Dendritic cell treated with granulocyte-macrophage colony-stimulating factor and Interleukin-4, amounts not matched to agents 40 ng/mL and 50 ng/mL, for 4 days (primary cell): ENCODE measurements around the gene DNAJA3.

Experiments used
- H3K27ac Mint-ChIP-seq: one replicate; pipeline ENCODE4 v1.8.0; 2022; ENCODE audit warnings: mild to moderate bottlenecking, mixed read lengths
- H3K27me3 Mint-ChIP-seq: one replicate; pipeline ENCODE4 v1.8.0; 2022; ENCODE audit warnings: mild to moderate bottlenecking, mixed read lengths
- H3K36me3 Mint-ChIP-seq: one replicate; pipeline ENCODE4 v1.8.0; 2022; ENCODE audit warnings: low read depth, mixed read lengths
- H3K4me1 Mint-ChIP-seq: one replicate; pipeline ENCODE4 v1.8.0; 2022; ENCODE audit warnings: low read depth, mixed read lengths
- H3K4me3 Mint-ChIP-seq: one replicate; pipeline ENCODE4 v1.8.0; 2022; ENCODE audit warnings: mild to moderate bottlenecking, moderate library complexity, mixed read lengths
- H3K9me3 Mint-ChIP-seq: one replicate; pipeline ENCODE4 v1.8.0; 2022; ENCODE audit warnings: mixed read lengths
- intact Hi-C: fragments of 100-400 bp; cut with micrococcal nuclease; formaldehyde crosslinking; loops from one replicate; pipeline ENCODE4 v1.15.0; 2022

DNAJA3 gene

GRCh38 chr16:4450931-4451519 lies 25.4 kb downstream of the DNAJA3 start:
- intact Hi-C loops, result no loop called here
- Mint-ChIP-seq H3K36me3 (peaks cover 97% of the 10 kb centered on the region), H3K27me3 (no peaks in the 10 kb centered on the region), H3K27ac (no peak overlapping the region), H3K4me3 (no peak overlapping the region), H3K4me1 (no peaks in the 10 kb centered on the region), H3K9me3 (no peaks in the 10 kb centered on the region)

DNA sequence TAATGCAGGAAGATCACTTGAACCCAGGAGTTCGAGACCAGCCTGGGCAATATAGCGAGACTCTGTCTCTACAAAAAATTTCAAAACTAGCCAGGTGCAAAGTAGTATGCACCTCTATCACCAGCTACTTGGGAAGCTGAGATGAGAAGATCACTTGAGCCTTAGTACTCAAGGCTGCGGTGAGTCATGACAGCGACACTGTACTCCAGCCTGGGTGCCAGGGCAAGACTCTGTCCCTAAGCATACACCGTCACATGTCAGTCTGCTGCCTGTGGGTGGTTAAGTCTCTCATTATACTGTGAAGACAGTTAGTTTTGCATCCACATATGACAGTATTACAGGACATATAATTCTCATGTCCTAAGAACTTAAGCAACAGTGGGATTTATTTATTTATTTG lies 27.0 kb downstream of the DNAJA3 start:
- Mint-ChIP-seq H3K36me3 (peaks cover 97% of the 10 kb centered on the region), H3K27ac (no peak overlapping the region), H3K9me3 (no peaks in the 10 kb centered on the region), H3K4me3 (no peak overlapping the region), H3K4me1 (no peaks in the 10 kb centered on the region), H3K27me3 (no peaks in the 10 kb centered on the region)
- intact Hi-C loops, result no loop called here

DNA sequence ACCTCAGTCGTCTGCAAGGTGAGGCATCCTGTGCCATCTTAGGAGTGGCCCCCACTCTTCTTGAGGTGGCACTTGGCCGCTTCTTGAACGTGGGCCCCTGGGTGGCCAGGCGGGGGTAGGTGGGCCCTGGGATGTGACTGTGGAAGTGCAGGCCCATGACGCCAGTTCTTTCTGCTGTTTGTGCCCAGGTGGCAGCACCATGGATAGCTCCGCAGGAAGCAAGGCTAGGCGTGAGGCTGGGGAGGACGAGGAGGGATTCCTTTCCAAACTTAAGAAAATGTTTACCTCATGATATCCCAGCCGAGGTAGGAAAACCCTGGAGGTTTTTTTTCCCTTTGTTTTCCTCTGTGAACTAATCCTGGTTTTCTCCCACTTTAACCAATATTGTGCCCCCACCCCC lies 29.0 kb downstream of the DNAJA3 start:
- H3K4me1 Mint-ChIP-seq, result peaks cover 9% of the 10 kb centered on the region
- intact Hi-C loops, result no loop called here
- H3K36me3 Mint-ChIP-seq, result peaks cover 78% of the 10 kb centered on the region
- no peaks in the 10 kb centered on the region for H3K9me3 Mint-ChIP-seq
- H3K4me3 Mint-ChIP-seq, result no peak overlapping the region
- H3K27ac Mint-ChIP-seq, result no peak overlapping the region
- no peaks in the 10 kb centered on the region for H3K27me3 Mint-ChIP-seq

GRCh38 chr16:4455081-4455480 lies 29.4 kb downstream of the DNAJA3 start:
- intact Hi-C loops, result no loop called here
- Mint-ChIP-seq H3K27ac (no peak overlapping the region), H3K27me3 (no peaks in the 10 kb centered on the region), H3K9me3 (no peaks in the 10 kb centered on the region), H3K36me3 (peaks cover 75% of the 10 kb centered on the region), H3K4me1 (peaks cover 11% of the 10 kb centered on the region), H3K4me3 (no peak overlapping the region)

DNA sequence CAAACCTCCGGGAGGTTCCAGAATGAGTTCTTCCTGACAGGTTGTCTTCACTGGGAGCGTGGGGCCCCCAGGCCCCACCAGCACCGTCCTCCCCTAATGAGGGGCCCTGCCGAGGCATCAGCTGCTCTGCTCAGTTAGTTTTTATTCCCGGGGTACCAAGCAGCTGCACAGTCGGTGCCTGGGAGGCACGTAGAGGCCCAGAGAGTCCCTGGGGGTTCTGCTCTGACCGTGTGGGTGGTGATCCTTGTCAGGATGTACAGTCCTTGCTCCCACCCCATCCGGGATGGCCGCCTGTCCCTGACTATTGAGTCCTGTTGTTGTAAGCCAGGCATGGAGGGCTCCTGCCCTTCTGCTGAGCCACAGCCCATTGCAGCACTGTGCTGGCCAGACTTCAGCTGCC lies 30.3 kb downstream of the DNAJA3 start:
- H3K27me3 Mint-ChIP-seq, result no peaks in the 10 kb centered on the region

GRCh38 chr16:4460936-4461249 lies 35.2 kb downstream of the DNAJA3 start:
- H3K9me3 Mint-ChIP-seq, result no peaks in the 10 kb centered on the region

More for the DNA sequence above, 30.3 kb downstream of the DNAJA3 start:
- H3K9me3 Mint-ChIP-seq, result no peaks in the 10 kb centered on the region
- intact Hi-C loops, result no loop called here
- H3K4me1 Mint-ChIP-seq, result peaks cover 11% of the 10 kb centered on the region
- H3K4me3 Mint-ChIP-seq, result no peak overlapping the region
- peaks cover 75% of the 10 kb centered on the region for H3K36me3 Mint-ChIP-seq
- no peak overlapping the region for H3K27ac Mint-ChIP-seq

DNA sequence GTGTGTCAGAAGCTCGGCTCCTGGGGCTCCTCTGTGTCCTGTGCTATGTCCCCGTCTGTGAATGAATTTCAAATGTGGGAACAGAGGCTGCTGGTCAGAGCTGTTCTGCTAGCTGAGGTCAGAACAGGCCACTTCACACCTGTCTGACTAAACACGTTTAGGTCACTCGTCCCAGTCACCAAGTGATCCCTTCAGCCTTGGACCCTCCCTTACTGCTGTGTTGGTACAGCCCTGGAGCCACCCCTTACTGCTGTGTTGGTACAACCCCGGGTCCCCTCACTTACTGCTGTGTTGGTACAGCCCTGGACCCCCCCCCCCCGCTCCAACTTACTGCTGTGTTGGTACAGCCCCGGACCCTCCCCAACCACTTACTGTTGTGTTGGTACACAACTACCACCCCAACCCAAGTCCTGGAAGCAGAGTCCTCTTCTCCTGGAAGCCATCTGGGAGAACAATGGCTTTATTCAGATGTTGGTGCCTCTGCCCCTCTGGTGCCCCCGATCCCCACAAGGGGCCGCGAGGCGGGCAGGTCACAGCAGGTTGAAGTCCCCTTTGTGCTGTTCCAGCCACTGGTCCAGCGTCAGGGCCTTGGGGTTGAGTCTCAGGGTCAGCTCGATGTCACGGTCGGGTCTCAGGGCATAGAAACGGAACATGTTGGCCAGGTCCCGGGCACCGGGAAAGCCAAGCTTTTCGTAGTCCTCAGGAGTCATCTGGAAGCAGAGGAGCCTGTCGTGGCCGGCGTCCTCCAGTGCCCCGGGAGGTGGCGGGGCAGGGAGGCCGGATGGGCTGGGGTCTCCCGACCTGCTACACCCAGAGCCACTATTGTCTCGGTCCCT lies 35.8 kb downstream of the DNAJA3 start:
- intact Hi-C loops, result no loop called here

More at GRCh38 chr16:4460936-4461249, 35.2 kb downstream of the DNAJA3 start:
- Mint-ChIP-seq H3K27ac (no peak overlapping the region), H3K4me1 (peaks cover 11% of the 10 kb centered on the region), H3K27me3 (no peaks in the 10 kb centered on the region), H3K4me3 (no peak overlapping the region), H3K36me3 (peaks cover 79% of the 10 kb centered on the region)
- intact Hi-C loops, result no loop called here

GRCh38 chr16:4463522-4464163 lies 38.0 kb downstream of the DNAJA3 start:
- intact Hi-C loops, result no loop called here
- Mint-ChIP-seq H3K36me3 (peaks cover 87% of the 10 kb centered on the region), H3K27ac (no peak overlapping the region), H3K9me3 (no peaks in the 10 kb centered on the region), H3K27me3 (no peaks in the 10 kb centered on the region), H3K4me1 (peaks cover 11% of the 10 kb centered on the region), H3K4me3 (no peak overlapping the region)

More for the DNA sequence above, 35.8 kb downstream of the DNAJA3 start:
- H3K9me3 Mint-ChIP-seq, result no peaks in the 10 kb centered on the region
- peaks cover 79% of the 10 kb centered on the region for H3K36me3 Mint-ChIP-seq
- H3K27me3 Mint-ChIP-seq, result no peaks in the 10 kb centered on the region
- H3K4me3 Mint-ChIP-seq, result no peak overlapping the region
- peaks cover 11% of the 10 kb centered on the region for H3K4me1 Mint-ChIP-seq
- H3K27ac Mint-ChIP-seq, result no peak overlapping the region

DNA sequence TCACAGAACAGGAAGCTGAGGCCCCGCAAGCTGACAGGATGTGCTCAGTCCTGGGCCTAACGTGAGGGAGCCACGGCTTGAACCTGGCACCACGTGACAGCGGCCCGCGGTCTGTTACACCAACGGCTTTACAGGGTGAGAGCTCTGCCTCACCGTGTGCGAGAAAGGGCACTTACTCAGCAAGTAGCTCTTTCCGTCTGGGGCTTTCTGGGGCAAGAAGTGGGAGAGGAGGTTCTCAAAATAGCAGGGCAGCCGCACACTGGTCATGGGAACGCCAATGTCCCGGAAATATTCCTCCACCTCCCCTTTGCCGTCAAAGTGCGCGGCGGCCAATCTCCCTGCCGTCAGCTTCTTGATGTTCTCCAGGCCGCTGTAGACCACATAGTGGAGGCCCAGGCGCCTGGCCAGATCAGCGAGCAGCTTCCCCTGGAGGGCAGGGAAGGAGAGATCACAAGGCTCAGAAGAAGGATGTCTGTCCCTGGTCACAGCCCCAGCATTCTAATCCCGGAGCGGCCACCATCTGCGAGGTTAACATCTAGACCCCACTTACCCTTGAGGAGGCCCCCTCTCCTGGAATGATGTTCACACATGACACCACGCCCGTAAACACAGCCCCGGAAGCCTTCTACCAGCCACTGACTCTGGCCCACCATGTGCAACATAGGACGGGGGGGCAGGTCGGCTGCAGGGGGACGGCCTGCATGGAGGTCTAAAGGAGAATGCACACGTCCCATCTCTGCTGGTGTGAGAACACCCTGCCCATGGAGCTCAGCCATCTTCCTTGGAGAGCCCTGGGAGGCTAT lies 40.5 kb downstream of the DNAJA3 start:
- intact Hi-C loops, result no loop called here
- no peaks in the 10 kb centered on the region for H3K4me1 Mint-ChIP-seq
- H3K27me3 Mint-ChIP-seq, result no peaks in the 10 kb centered on the region
- no peak overlapping the region for H3K4me3 Mint-ChIP-seq
- H3K27ac Mint-ChIP-seq, result no peak overlapping the region
- peaks cover 99% of the 10 kb centered on the region for H3K36me3 Mint-ChIP-seq
- no peaks in the 10 kb centered on the region for H3K9me3 Mint-ChIP-seq

GRCh38 chr16:4467916-4468315 lies 42.2 kb downstream of the DNAJA3 start:
- peaks cover 5% of the 10 kb centered on the region for H3K4me1 Mint-ChIP-seq
- no peaks in the 10 kb centered on the region for H3K27me3 Mint-ChIP-seq
- H3K9me3 Mint-ChIP-seq, result no peaks in the 10 kb centered on the region
- H3K4me3 Mint-ChIP-seq, result no peak overlapping the region
- intact Hi-C loops, result no loop called here
- no peak overlapping the region for H3K27ac Mint-ChIP-seq
- H3K36me3 Mint-ChIP-seq, result peaks cover 83% of the 10 kb centered on the region

DNA sequence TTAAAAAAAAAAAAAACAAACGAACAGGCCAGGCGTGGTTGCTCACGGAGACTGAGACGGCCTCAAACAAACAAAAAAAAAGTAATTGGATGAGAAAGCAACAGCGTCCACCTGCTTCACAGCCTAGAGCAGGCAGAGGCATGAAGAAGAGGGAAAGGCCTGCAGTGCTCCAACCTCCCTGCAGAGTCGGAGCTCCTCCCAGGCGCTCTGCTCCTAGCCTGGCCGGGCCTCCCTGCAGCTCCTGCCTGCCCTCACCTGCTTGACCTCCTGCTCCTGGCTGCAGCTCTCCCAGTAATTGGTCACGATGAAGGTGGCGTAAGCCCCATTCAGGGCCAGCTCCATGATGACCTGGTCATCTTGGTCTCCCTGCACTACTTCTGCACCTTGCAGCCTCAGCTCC lies 43.3 kb downstream of the DNAJA3 start:
- Mint-ChIP-seq H3K4me1 (peaks cover 12% of the 10 kb centered on the region), H3K9me3 (no peaks in the 10 kb centered on the region), H3K4me3 (no peak overlapping the region), H3K27ac (no peak overlapping the region), H3K36me3 (peaks cover 72% of the 10 kb centered on the region), H3K27me3 (no peaks in the 10 kb centered on the region)
- intact Hi-C loops, result no loop called here

DNA sequence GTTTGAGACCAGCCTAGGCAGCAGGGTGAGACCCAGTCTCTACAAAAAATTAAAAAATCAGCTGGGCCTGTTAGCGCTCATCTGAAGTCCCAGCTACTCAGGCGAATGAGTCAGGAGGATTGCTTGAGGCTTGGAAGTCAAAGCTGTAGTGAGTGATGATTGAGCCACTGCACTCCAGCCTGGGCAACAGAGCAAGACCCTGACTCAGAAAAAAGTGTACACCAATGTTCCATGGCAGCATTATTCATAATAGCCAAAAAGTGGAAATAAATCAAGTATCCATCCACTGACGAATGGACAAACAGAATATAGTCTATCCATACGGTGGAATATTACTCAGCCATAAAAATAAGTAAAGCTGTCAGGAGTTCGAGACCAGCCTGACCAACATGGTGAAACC lies 46.2 kb downstream of the DNAJA3 start:
- no peaks in the 10 kb centered on the region for H3K27me3 Mint-ChIP-seq
- H3K36me3 Mint-ChIP-seq, result peaks cover 49% of the 10 kb centered on the region
- no peak overlapping the region for H3K27ac Mint-ChIP-seq
- H3K9me3 Mint-ChIP-seq, result no peaks in the 10 kb centered on the region
- no peak overlapping the region for H3K4me3 Mint-ChIP-seq
- intact Hi-C loops, result no loop called here
- H3K4me1 Mint-ChIP-seq, result peaks cover 19% of the 10 kb centered on the region

GRCh38 chr16:4472880-4473279 lies 47.2 kb downstream of the DNAJA3 start:
- H3K4me1 Mint-ChIP-seq, result peaks cover 26% of the 10 kb centered on the region
- intact Hi-C loops, result no loop called here
- H3K36me3 Mint-ChIP-seq, result peaks cover 39% of the 10 kb centered on the region
- H3K4me3 Mint-ChIP-seq, result no peak overlapping the region
- H3K9me3 Mint-ChIP-seq, result no peaks in the 10 kb centered on the region
- H3K27me3 Mint-ChIP-seq, result no peaks in the 10 kb centered on the region
- no peak overlapping the region for H3K27ac Mint-ChIP-seq
